Epithelial cell of proximal tubule (primary cell): ENCODE results near the gene TUBB1. TPM values are rescaled to one million over a fixed set of nuclear protein-coding genes. Genes with fewer than 3 reads are reported as not detected.

Experiments
- DNase-seq: peaks from one replicate; pipeline ENCODE4 v3.0.0-alpha.2; 2011; ENCODE audit warnings: low read depth
- H3K4me3 ChIP-seq: 2 replicates; pipeline ENCODE4 v1.5.1; 2011; ENCODE audit warnings: low read depth, mild to moderate bottlenecking, low read length
- total RNA-seq: library from RNA; depleted of rRNA; stranded (reverse); fragments of >200 nt; gene quantifications from 2 replicates; pipeline ENCODE4 v1.2.3, GENCODE V29; 2015
- TF ChIP-seq, protein P1 (sequence below): conservative IDR thresholded peaks from 2 replicates; pipeline ENCODE4 v1.5.1; 2012; ENCODE audit warnings: low read depth, mild to moderate bottlenecking, low read length

The TUBB1 gene
- total RNA-seq, 1 donor from 2014 or later: not detected

DNA sequence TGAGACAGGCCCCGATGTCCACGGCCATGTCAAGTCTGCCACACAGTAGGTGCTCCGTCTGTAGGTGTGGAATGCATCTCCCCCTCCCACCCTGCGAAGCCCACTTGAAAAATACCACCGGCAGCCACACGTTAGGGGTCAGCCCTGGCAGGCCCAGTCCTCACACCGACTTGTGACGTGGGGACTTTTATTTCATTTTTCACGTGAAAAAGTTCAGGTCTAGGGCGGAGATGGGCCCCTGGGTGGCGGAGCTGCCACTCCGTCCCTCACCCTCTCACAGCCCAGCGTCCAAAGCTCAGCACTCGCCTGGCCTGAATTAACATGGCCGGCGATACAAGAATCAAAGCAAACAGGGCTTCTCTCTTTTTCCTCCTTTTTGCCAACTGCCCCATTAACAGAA lies 3.8 kb upstream of the TUBB1 start:
- H3K4me3 ChIP-seq: no peak overlapping the region
- no peak for DNase-seq
- TF ChIP-seq, protein P1, sequence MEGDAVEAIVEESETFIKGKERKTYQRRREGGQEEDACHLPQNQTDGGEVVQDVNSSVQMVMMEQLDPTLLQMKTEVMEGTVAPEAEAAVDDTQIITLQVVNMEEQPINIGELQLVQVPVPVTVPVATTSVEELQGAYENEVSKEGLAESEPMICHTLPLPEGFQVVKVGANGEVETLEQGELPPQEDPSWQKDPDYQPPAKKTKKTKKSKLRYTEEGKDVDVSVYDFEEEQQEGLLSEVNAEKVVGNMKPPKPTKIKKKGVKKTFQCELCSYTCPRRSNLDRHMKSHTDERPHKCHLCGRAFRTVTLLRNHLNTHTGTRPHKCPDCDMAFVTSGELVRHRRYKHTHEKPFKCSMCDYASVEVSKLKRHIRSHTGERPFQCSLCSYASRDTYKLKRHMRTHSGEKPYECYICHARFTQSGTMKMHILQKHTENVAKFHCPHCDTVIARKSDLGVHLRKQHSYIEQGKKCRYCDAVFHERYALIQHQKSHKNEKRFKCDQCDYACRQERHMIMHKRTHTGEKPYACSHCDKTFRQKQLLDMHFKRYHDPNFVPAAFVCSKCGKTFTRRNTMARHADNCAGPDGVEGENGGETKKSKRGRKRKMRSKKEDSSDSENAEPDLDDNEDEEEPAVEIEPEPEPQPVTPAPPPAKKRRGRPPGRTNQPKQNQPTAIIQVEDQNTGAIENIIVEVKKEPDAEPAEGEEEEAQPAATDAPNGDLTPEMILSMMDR: no peak

- TF ChIP-seq, protein P1: no peak
- no peak overlapping the region for H3K4me3 ChIP-seq
- no peak for DNase-seq
These were observed 3.2 kb upstream of the TUBB1 start for GRCh38 chr20:59015812-59016711.

GRCh38 chr20:59016795-59017492 lies 2.3 kb upstream of the TUBB1 start:
- DNase-seq: no peak
- TF ChIP-seq, protein P1: no peak
- H3K4me3 ChIP-seq: no peak overlapping the region

- TF ChIP-seq, protein P1: no peak
- no peak overlapping the region for H3K4me3 ChIP-seq
- DNase-seq: no peak
These were observed 1.6 kb upstream of the TUBB1 start for GRCh38 chr20:59017493-59018231.

GRCh38 chr20:59018817-59019216 lies 412 bp upstream of the TUBB1 start:
- no peak overlapping the region for H3K4me3 ChIP-seq
- TF ChIP-seq, protein P1: no peak
- DNase-seq: no peak

GRCh38 chr20:59020938-59021551 lies 1.8 kb downstream of the TUBB1 start:
- DNase-seq: no peak
- TF ChIP-seq, protein P1: no peak
- no peak overlapping the region for H3K4me3 ChIP-seq
